Vagina (tissue), 2 donors: ENCODE measurements around the gene ZNF506.
A peak's percentile ranks its signal among the peaks of the same experiment; 100 is the strongest.

Experiments
- CTCF ChIP-seq, 3 experiments: fragments of 450-650 bp in 2 of 3; fragments of 200-600 bp in 1 of 3; sonication (generic) in 1 of 3; IDR thresholded peaks; one replicate each; pipeline ENCODE4 v1.5.1; 2017 to 2019; ENCODE audit warnings: antibody characterized with exemption in 3 of 3, mild to moderate bottlenecking in 2 of 3, moderate library complexity in 2 of 3
- POLR2A ChIP-seq, 2 donors: fragments of 450-650 bp; IDR thresholded peaks; one replicate each; pipeline ENCODE4 v1.6.1; 2017; ENCODE audit warnings: antibody characterized with exemption in 2 of 2, mild to moderate bottlenecking in 2 of 2, moderate library complexity in 2 of 2
- POLR2AphosphoS5 ChIP-seq, 2 donors: sonication (generic); formaldehyde crosslinking; IDR thresholded peaks; one replicate each; pipeline ENCODE4 v1.9.0; 2017; ENCODE audit warnings: antibody characterized with exemption in 2 of 2, mild to moderate bottlenecking in 2 of 2, low read depth in 1 of 2; ENCODE audit not compliant: insufficient read depth in 1 of 2

DNA sequence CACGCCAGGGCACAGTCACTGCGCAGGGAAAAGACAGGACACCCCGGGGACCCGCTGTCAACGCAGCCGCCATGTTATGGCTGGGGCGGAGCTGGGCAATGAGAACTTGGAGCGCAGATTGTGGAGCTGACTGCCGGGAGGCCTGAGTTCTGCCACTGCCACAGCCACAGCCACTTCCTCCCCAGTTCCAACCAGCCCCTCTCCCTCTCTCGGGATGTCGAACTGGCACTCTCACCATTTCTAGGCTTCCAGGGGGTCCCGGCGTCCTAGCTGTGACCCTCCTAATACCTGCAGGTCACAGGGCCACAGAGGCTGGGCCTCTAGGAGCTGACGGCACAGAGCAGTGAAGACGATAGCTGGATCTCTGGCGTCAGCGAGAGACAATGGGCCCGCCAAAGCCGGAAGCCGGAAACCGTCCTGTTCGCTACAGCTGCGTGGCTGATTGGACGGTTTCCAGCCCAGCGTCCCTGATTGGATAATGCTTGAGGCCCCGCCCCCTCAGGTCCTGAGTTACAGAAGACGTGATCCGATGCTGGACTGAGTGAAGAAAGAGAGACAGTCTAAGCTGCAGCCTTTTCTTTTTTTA, at the start of gene ZNF506:
- no peak for TF ChIP-seq CTCF (IDR thresholded peaks at IDR 0.05)
- TF ChIP-seq POLR2AphosphoS5 (IDR thresholded peaks at IDR 0.05; ENCODE audit: insufficient read depth in 1 of 2, low read depth in 1 of 2) = peak; percentile 97 to 98
- TF ChIP-seq POLR2A (IDR thresholded peaks at IDR 0.05) = peak in 1 of 2 donors; percentile 81
